Nephron (organoid): ENCODE data around the gene HSD17B2.

Experiments
- H3K27ac Mint-ChIP-seq, 3 experiments: 2 replicates each; pipeline ENCODE4 v1.8.0; 2020; ENCODE audit warnings: mixed read lengths in 3 of 3, mild to moderate bottlenecking in 2 of 3, moderate library complexity in 1 of 3
- H3K27me3 Mint-ChIP-seq: 2 replicates; pipeline ENCODE4 v1.8.0; 2021; ENCODE audit warnings: low read depth, mild to moderate bottlenecking, moderate library complexity, mixed read lengths
- H3K36me3 Mint-ChIP-seq: 2 replicates; pipeline ENCODE4 v1.8.0; 2020; ENCODE audit warnings: low read depth, mixed read lengths
- H3K4me1 Mint-ChIP-seq: 2 replicates; pipeline ENCODE4 v1.8.0; 2020; ENCODE audit warnings: mixed read lengths
- H3K4me3 Mint-ChIP-seq, 3 experiments: 2 replicates each; pipeline ENCODE4 v1.8.0; 2020; ENCODE audit warnings: mild to moderate bottlenecking in 3 of 3, mixed read lengths in 3 of 3, moderate library complexity in 2 of 3
- H3K9me3 Mint-ChIP-seq: 2 replicates; pipeline ENCODE4 v1.8.0; 2020; ENCODE audit warnings: mixed read lengths
- CTCF ChIP-seq, 3 experiments: fragments of 200-600 bp; sonication (generic); IDR thresholded peaks; one replicate each; pipeline ENCODE4 v1.5.0; 2021; ENCODE audit warnings: antibody characterized with exemption in 3 of 3; ENCODE audit not compliant: unreplicated experiment in 3 of 3

HSD17B2 gene

GRCh38 chr16:82067042-82067803 is 32.2 kb downstream of the HSD17B2 start:
- no peaks in the 10 kb centered on the region for H3K9me3 Mint-ChIP-seq
- H3K4me1 Mint-ChIP-seq, result peaks cover 13% of the 10 kb centered on the region
- no peaks in the 10 kb centered on the region for H3K36me3 Mint-ChIP-seq
- no peak overlapping the region for H3K27ac Mint-ChIP-seq
- TF ChIP-seq CTCF (IDR thresholded peaks at IDR 0.05; ENCODE audit: unreplicated experiment in 3 of 3), result no peak
- peaks cover 9% of the 10 kb centered on the region for H3K27me3 Mint-ChIP-seq
- no peak overlapping the region for H3K4me3 Mint-ChIP-seq

- Mint-ChIP-seq H3K4me3 (no peak overlapping the region), H3K4me1 (peaks cover 13% of the 10 kb centered on the region), H3K27me3 (peaks cover 9% of the 10 kb centered on the region), H3K27ac (no peak overlapping the region), H3K9me3 (no peaks in the 10 kb centered on the region), H3K36me3 (no peaks in the 10 kb centered on the region)
- TF ChIP-seq CTCF (IDR thresholded peaks at IDR 0.05; ENCODE audit: unreplicated experiment in 3 of 3), result no peak
Measured at GRCh38 chr16:82067804-82068325, 32.8 kb downstream of the HSD17B2 start.

GRCh38 chr16:82070656-82071369 is 35.8 kb downstream of the HSD17B2 start:
- H3K36me3 Mint-ChIP-seq, result no peaks in the 10 kb centered on the region
- H3K9me3 Mint-ChIP-seq, result peaks cover 3% of the 10 kb centered on the region
- no peak for TF ChIP-seq CTCF (IDR thresholded peaks at IDR 0.05; ENCODE audit: unreplicated experiment in 3 of 3)
- peaks cover 13% of the 10 kb centered on the region for H3K4me1 Mint-ChIP-seq
- no peak overlapping the region for H3K4me3 Mint-ChIP-seq
- H3K27me3 Mint-ChIP-seq, result peaks cover 9% of the 10 kb centered on the region
- no peak overlapping the region for H3K27ac Mint-ChIP-seq

GRCh38 chr16:82071421-82071820 is 36.4 kb downstream of the HSD17B2 start:
- no peak for TF ChIP-seq CTCF (IDR thresholded peaks at IDR 0.05; ENCODE audit: unreplicated experiment in 3 of 3)
- no peak overlapping the region for H3K4me3 Mint-ChIP-seq
- peaks cover 13% of the 10 kb centered on the region for H3K4me1 Mint-ChIP-seq
- peaks cover 9% of the 10 kb centered on the region for H3K27me3 Mint-ChIP-seq
- peaks cover 6% of the 10 kb centered on the region for H3K9me3 Mint-ChIP-seq
- H3K27ac Mint-ChIP-seq, result no peak overlapping the region
- no peaks in the 10 kb centered on the region for H3K36me3 Mint-ChIP-seq

GRCh38 chr16:82072313-82072712 is 37.3 kb downstream of the HSD17B2 start:
- no peak for TF ChIP-seq CTCF (IDR thresholded peaks at IDR 0.05; ENCODE audit: unreplicated experiment in 3 of 3)
- Mint-ChIP-seq H3K27me3 (peaks cover 9% of the 10 kb centered on the region), H3K4me1 (peaks cover 13% of the 10 kb centered on the region), H3K36me3 (no peaks in the 10 kb centered on the region), H3K27ac (no peak overlapping the region), H3K9me3 (peaks cover 11% of the 10 kb centered on the region), H3K4me3 (no peak overlapping the region)
